GM12878 (cell line): ENCODE measurements around the gene YEATS2. TPM values are rescaled to one million over a fixed set of nuclear protein-coding genes. Genes with fewer than 3 reads are reported as not detected.

Experiments used
- ATAC-seq: fragments of 200-7000 bp; cut with Tn5 transposase; 3 replicates; pipeline ENCODE4 v1.9.1; 2020; ENCODE audit warnings: mild to moderate bottlenecking, moderate library complexity
- BruUV-seq: library from RNA; stranded (reverse); fragments of 400-500 nt; replicated peaks from 2 replicates; lab custom pipeline; 2021; lab: Mats Ljungman, UMichigan
- CTCF ChIA-PET: fragments of 300-600 bp; sonication (Branson Sonifier 250); formaldehyde crosslinking; extraction: SDS; loops from one replicate; lab custom pipeline; 2021; ENCODE audit warnings: inconsistent platforms; lab: Yijun Ruan, JAX
- POLR2A ChIA-PET: fragments of 350-600 bp; formaldehyde crosslinking; extraction: SDS; loops from one replicate; lab custom pipeline; 2021; ENCODE audit warnings: inconsistent platforms; lab: Charles Lee
- RAD21 ChIA-PET: fragments of 300-600 bp; sonication (Branson Sonifier 250); formaldehyde crosslinking; loops from one replicate; lab custom pipeline; 2023; ENCODE audit warnings: antibody characterized with exemption; ENCODE audit not compliant: unreplicated experiment; lab: Charles Lee
- SMC1A ChIA-PET: fragments of 300-600 bp; sonication (Branson Sonifier 250); formaldehyde crosslinking; loops from one replicate; lab custom pipeline; 2023; ENCODE audit not compliant: unreplicated experiment, uncharacterized antibody; lab: Charles Lee
- DNase-seq: peaks from one replicate; pipeline ENCODE4 v3.0.0-alpha.2; 2011; ENCODE audit warnings: low read depth, low spot score
- FAIRE-seq: peaks from 3 replicates; lab custom pipeline; 2011; peaks lifted over from hg19 to GRCh38; lab: Jason Lieb, UNC
- H2AFZ ChIP-seq: 2 replicates; pipeline ENCODE4 v1.6.0; 2011; ENCODE audit warnings: low read depth, low read length, control low read depth; ENCODE audit not compliant: control insufficient read depth
- H3K27ac ChIP-seq: 2 replicates; pipeline ENCODE4 v1.5.1; 2011; ENCODE audit warnings: control low read depth; ENCODE audit not compliant: control insufficient read depth, insufficient read depth
- H3K27me3 ChIP-seq, 2 experiments: replicated peaks in 1 of 2; 2 replicates each; pipeline versions ENCODE4 v1.6.0 to v1.6.1; 2011; ENCODE audit warnings: low read length in 1 of 2; ENCODE audit not compliant: control insufficient read depth in 2 of 2, insufficient read depth in 2 of 2
- H3K36me3 ChIP-seq, 2 experiments: 2 replicates each; pipeline ENCODE4 v1.5.1; 2011; ENCODE audit warnings: low read length in 1 of 2; ENCODE audit not compliant: control insufficient read depth in 2 of 2, insufficient read depth in 2 of 2
- H3K4me1 ChIP-seq: 2 replicates; pipeline ENCODE4 v1.6.1; 2011; ENCODE audit warnings: mild to moderate bottlenecking, low read length, moderate library complexity, mixed read lengths; ENCODE audit not compliant: control insufficient read depth, insufficient read depth
- H3K4me2 ChIP-seq: 2 replicates; pipeline ENCODE4 v1.6.0; 2011; ENCODE audit warnings: control low read depth; ENCODE audit not compliant: control insufficient read depth, insufficient read depth
- H3K4me3 ChIP-seq: fragments of 200-600 bp; sonication (generic); 2 replicates; pipeline ENCODE4 v1.5.1; 2016
- H3K79me2 ChIP-seq: 2 replicates; pipeline ENCODE4 v1.6.0; 2011; ENCODE audit warnings: low read length; ENCODE audit not compliant: control insufficient read depth, insufficient read depth
- H3K9ac ChIP-seq: 2 replicates; pipeline ENCODE4 v1.8.0; 2011; ENCODE audit warnings: low read length, control low read depth, mixed read lengths; ENCODE audit not compliant: control insufficient read depth, insufficient read depth
- H3K9me3 ChIP-seq: replicated peaks from 3 replicates; pipeline ENCODE4 v1.5.1; 2011; ENCODE audit warnings: mild to moderate bottlenecking, low read length; ENCODE audit not compliant: control insufficient read depth, insufficient read depth
- H4K20me1 ChIP-seq: 2 replicates; pipeline ENCODE4 v1.6.0; 2011; ENCODE audit not compliant: control insufficient read depth, insufficient read depth
- FOS ChIP-seq: IDR thresholded peaks from 3 replicates; pipeline ENCODE4 v1.6.1; 2011; ENCODE audit warnings: borderline replicate concordance; ENCODE audit not compliant: insufficient read length; ENCODE audit errors: extremely low read depth
- IRF4 ChIP-seq: IDR thresholded peaks from 2 replicates; pipeline ENCODE4 v1.6.1; 2011; ENCODE audit warnings: low read depth, low read length
- JUNB ChIP-seq: IDR thresholded peaks from 2 replicates; pipeline ENCODE4 v1.6.1; 2016; ENCODE audit warnings: antibody characterized with exemption, mild to moderate bottlenecking
- NFYB ChIP-seq: IDR thresholded peaks from 2 replicates; pipeline ENCODE4 v1.6.1; 2011; ENCODE audit warnings: low read depth, mild to moderate bottlenecking, low read length, improper control_type of control experiment, moderate library complexity; ENCODE audit not compliant: insufficient read depth
- RCOR1 ChIP-seq: conservative IDR thresholded peaks from 2 replicates; pipeline ENCODE4 v1.6.1; 2012; ENCODE audit warnings: low read depth, low read length, improper control_type of control experiment
- SIN3A ChIP-seq: IDR thresholded peaks from 2 replicates; pipeline ENCODE4 v1.6.1; 2012; ENCODE audit warnings: low read depth, low read length, improper control_type of control experiment
- SMAD5 ChIP-seq: IDR thresholded peaks from 2 replicates; pipeline ENCODE4 v1.6.1; 2016; ENCODE audit warnings: antibody characterized with exemption, low read depth
- ZNF24 ChIP-seq: fragments of 450-650 bp; IDR thresholded peaks from 2 replicates; pipeline ENCODE4 v1.6.1; 2017; ENCODE audit warnings: antibody characterized with exemption, mild to moderate bottlenecking
- ZNF274 ChIP-seq: IDR thresholded peaks from one replicate; pipeline ENCODE4 v1.8.0; 2011; ENCODE audit not compliant: insufficient read length, insufficient read depth
- WGBS: methylation state at CpG from one replicate; pipeline ENCODE4 v1.1.6; 2016; ENCODE audit warnings: low lambda C conversion rate; ENCODE audit not compliant: insufficient replicate concordance, insufficient coverage; ENCODE audit errors: missing lambda C conversion rate; 5-methylcytosine and 5-hydroxymethylcytosine counted together
- in situ Hi-C: fragments of 300-500 bp; cut with MboI; formaldehyde crosslinking; loops from 9 replicates; pipeline ENCODE4 v1.14.3; 2018; ENCODE audit warnings: mixed read lengths
- intact Hi-C: fragments of 100-400 bp; cut with micrococcal nuclease; formaldehyde crosslinking; loops from one replicate; pipeline ENCODE4 v1.14.2; 2022; ENCODE audit not compliant: unreplicated experiment
- polyA plus RNA-seq, 11 experiments: library from polyadenylated mRNA; depleted of rRNA in 4 of 11; unstranded in 6 of 11; stranded (reverse) in 5 of 11; fragments of >200 nt; fragmentation: Nextera tagmentation in 4 of 11; fragmentation: Illumina TruSeq in 1 of 11; extraction: Ambion mirVana in 4 of 11; extraction: Trizol in 1 of 11; gene quantifications; 1 replicate in 1 of 11; 2 replicates in 10 of 11; pipeline versions ENCODE4 v1.2.1 to v1.2.3, GENCODE V29; 2011 to 2016; ENCODE audit warnings: inconsistent platforms in 2 of 11, missing spikeins in 2 of 11, low read depth in 1 of 11
- total RNA-seq, 4 experiments: library from RNA; depleted of rRNA in 3 of 4; stranded (reverse); fragments of >200 nt in 3 of 4; fragmentation: Illumina TruSeq in 1 of 4; extraction: Trizol in 1 of 4; gene quantifications; 2 replicates each; pipeline versions ENCODE4 v1.2.1 to v1.2.3, GENCODE V29; 2013 to 2021
- TF ChIP-seq, protein P1 (sequence below): fragments of 450-650 bp; IDR thresholded peaks from 2 replicates; pipeline ENCODE4 v1.6.1; 2017; ENCODE audit warnings: low read depth, mild to moderate bottlenecking, moderate library complexity
- TF ChIP-seq, protein P2 (sequence below): fragments of 450-650 bp; IDR thresholded peaks from 2 replicates; pipeline ENCODE4 v1.6.1; 2016; ENCODE audit warnings: mild to moderate bottlenecking, moderate library complexity, borderline replicate concordance
- TF ChIP-seq, protein P3 (sequence below): IDR thresholded peaks from 2 replicates; pipeline ENCODE4 v1.6.1; 2012; ENCODE audit warnings: low read length, inconsistent platforms

Gene YEATS2
- total and polyA plus RNA-seq, 10 of the 15 experiments (the other 5 are each of a cell fraction or from before 2014, with no cell fraction given), result 1.9 to 65.3 (median 25.8) TPM

DNA sequence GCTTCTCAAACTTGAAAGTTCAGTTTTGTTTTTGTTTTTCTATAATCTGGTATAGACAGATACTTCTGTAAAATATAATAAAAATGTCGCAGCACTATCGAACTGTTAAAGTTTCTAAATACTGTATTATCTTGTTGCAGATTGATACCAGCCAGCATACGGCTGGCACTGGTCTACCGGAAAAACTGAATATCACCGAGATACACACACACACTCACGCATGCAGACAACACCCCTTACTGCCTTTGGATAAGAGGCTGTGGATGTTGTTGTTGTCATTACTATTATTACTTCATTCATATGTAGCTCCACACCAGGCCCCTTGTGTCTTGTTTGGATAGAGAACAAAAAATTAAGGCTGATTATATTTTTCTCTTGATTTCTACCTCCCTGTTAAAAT is 95.4 kb downstream of the YEATS2 start:
- Histone ChIP-seq H3K9me3 (no peaks in the 10 kb centered on the region), H3K27me3 (no peaks in the 10 kb centered on the region), H3K79me2 (no peaks in the 10 kb centered on the region), H4K20me1 (no peaks in the 10 kb centered on the region), H3K4me3 (no peak overlapping the region), H3K9ac (no peak overlapping the region), H3K4me1 (no peaks in the 10 kb centered on the region), H3K4me2 (no peak overlapping the region), H3K36me3 (peaks cover 7 to 30% of the 10 kb centered on the region in 2 experiments), H2AFZ (no peak overlapping the region), H3K27ac (no peak overlapping the region)
- SMC1A ChIA-PET, result interaction anchor here (0.6 kb wide), 1 partner anchor 355 kb away, joined by 3 read pairs; no protein-coding TSS in a partner anchor
- POLR2A ChIA-PET, result no interaction called here
- no peak for DNase-seq
- in situ Hi-C loops, result no loop called here
- RAD21 ChIA-PET, result no interaction called here
- no peak for FAIRE-seq
- no peak for ATAC-seq
- WGBS, result 93% methylated on average over 6 of the region's 6 CpGs
- no TSS peak for BruUV-seq
- TF ChIP-seq SMAD5 (no peak), SIN3A (no peak), RCOR1 (no peak), IRF4 (no peak), ZNF274 (no peak), FOS (no peak)
- TF ChIP-seq, protein P1, sequence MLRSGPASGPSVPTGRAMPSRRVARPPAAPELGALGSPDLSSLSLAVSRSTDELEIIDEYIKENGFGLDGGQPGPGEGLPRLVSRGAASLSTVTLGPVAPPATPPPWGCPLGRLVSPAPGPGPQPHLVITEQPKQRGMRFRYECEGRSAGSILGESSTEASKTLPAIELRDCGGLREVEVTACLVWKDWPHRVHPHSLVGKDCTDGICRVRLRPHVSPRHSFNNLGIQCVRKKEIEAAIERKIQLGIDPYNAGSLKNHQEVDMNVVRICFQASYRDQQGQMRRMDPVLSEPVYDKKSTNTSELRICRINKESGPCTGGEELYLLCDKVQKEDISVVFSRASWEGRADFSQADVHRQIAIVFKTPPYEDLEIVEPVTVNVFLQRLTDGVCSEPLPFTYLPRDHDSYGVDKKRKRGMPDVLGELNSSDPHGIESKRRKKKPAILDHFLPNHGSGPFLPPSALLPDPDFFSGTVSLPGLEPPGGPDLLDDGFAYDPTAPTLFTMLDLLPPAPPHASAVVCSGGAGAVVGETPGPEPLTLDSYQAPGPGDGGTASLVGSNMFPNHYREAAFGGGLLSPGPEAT, result no peak
- intact Hi-C loops, result no loop called here
- CTCF ChIA-PET, result no interaction called here

DNA sequence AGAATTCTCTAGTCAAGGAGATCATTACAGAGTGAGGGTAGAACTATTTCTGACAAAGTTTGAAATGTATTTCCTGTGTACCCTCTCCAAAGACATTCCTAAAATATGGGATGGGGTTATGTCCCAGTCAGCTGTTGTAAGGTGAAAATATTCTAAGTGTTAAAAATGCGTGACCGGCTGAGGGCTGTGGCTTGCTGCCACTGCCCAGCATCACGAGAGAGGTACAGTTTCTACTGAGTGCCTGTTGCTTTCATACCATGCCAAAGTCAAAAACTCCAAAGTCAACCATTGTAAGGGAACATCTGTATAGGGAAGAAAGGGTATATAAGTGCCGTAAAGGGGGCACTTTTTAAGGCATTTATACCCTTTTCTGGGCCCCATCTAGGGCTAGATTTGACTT is 96.9 kb downstream of the YEATS2 start:
- no peak for DNase-seq
- H3K9me3 ChIP-seq, result no peaks in the 10 kb centered on the region
- FAIRE-seq, result no peak
- H3K36me3 ChIP-seq, result peaks cover 7 to 34% of the 10 kb centered on the region in 2 experiments
- CTCF ChIA-PET, result interaction anchor here (0.6 kb wide), 1 partner anchor 361 kb away, joined by 4 read pairs; no protein-coding TSS in a partner anchor
- H2AFZ ChIP-seq, result no peak overlapping the region
- RAD21 ChIA-PET, result no interaction called here
- H3K4me2 ChIP-seq, result no peak overlapping the region
- no peaks in the 10 kb centered on the region for H3K27me3 ChIP-seq
- intact Hi-C loops (no loop called here), in situ Hi-C loops (no loop called here)
- H3K4me1 ChIP-seq, result no peaks in the 10 kb centered on the region
- 95% methylated on average over 4 of the region's 4 CpGs for WGBS
- H4K20me1 ChIP-seq, result no peaks in the 10 kb centered on the region
- POLR2A ChIA-PET, result no interaction called here
- H3K4me3 ChIP-seq, result no peak overlapping the region
- SMC1A ChIA-PET, result no interaction called here
- no peak overlapping the region for H3K9ac ChIP-seq
- ATAC-seq, result no peak
- H3K79me2 ChIP-seq, result no peaks in the 10 kb centered on the region
- H3K27ac ChIP-seq, result no peak overlapping the region
- BruUV-seq, result TSS peak; percentile 54
- TF ChIP-seq ZNF24 (no peak), JUNB (no peak), NFYB (no peak)
- TF ChIP-seq, protein P2, sequence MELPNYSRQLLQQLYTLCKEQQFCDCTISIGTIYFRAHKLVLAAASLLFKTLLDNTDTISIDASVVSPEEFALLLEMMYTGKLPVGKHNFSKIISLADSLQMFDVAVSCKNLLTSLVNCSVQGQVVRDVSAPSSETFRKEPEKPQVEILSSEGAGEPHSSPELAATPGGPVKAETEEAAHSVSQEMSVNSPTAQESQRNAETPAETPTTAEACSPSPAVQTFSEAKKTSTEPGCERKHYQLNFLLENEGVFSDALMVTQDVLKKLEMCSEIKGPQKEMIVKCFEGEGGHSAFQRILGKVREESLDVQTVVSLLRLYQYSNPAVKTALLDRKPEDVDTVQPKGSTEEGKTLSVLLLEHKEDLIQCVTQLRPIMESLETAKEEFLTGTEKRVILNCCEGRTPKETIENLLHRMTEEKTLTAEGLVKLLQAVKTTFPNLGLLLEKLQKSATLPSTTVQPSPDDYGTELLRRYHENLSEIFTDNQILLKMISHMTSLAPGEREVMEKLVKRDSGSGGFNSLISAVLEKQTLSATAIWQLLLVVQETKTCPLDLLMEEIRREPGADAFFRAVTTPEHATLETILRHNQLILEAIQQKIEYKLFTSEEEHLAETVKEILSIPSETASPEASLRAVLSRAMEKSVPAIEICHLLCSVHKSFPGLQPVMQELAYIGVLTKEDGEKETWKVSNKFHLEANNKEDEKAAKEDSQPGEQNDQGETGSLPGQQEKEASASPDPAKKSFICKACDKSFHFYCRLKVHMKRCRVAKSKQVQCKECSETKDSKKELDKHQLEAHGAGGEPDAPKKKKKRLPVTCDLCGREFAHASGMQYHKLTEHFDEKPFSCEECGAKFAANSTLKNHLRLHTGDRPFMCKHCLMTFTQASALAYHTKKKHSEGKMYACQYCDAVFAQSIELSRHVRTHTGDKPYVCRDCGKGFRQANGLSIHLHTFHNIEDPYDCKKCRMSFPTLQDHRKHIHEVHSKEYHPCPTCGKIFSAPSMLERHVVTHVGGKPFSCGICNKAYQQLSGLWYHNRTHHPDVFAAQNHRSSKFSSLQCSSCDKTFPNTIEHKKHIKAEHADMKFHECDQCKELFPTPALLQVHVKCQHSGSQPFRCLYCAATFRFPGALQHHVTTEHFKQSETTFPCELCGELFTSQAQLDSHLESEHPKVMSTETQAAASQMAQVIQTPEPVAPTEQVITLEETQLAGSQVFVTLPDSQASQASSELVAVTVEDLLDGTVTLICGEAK, result no peak
- TF ChIP-seq, protein P3, sequence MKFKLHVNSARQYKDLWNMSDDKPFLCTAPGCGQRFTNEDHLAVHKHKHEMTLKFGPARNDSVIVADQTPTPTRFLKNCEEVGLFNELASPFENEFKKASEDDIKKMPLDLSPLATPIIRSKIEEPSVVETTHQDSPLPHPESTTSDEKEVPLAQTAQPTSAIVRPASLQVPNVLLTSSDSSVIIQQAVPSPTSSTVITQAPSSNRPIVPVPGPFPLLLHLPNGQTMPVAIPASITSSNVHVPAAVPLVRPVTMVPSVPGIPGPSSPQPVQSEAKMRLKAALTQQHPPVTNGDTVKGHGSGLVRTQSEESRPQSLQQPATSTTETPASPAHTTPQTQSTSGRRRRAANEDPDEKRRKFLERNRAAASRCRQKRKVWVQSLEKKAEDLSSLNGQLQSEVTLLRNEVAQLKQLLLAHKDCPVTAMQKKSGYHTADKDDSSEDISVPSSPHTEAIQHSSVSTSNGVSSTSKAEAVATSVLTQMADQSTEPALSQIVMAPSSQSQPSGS, result no peak
